ENCODE measurements around the gene LRP6. TPM values are rescaled to one million over a fixed set of nuclear protein-coding genes. Genes with fewer than 3 reads are reported as not detected.

Gene LRP6
- polyA plus RNA-seq, 1 donor (not counting 4 experiments of a cell fraction or from before 2014, with no cell fraction given): 13.0 TPM

DNA sequence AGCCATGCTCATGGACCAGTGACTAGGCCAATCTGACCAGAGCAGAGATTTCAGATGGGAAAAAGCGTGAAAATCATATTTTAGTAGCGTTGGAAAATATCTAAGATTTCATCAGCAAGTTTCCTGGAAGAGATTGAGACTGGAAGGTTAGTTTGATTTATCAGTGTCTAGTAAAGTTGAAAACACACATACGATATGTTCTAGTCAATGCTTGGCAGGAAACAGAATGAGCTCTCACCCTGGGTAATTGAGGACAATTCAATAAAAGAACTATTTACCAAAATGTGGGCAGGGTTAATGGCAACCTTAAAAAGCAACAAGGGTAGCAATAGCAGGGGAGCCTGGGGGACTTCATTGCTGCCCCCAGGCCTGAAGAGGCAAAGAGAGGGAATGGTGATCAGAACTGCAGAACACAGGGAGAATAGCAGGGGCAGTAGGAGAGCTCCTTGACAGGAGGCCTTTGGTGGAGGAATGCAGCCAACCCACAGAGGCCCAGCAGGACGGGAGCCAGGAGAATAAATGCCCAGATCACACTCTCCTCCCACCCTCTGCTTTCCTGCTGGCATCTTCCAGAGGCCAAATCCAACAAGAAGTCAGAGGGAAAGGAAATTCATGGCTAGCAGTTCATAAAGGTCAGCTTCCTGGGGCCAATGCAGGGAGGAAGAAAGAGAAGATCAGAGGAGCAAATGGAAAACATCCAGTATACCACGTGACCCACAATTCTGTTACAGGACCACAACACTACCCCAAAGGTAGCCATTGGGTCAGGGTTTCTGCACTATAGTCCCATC is 27.6 kb upstream of the LRP6 start:
- no peak for TF ChIP-seq CTCF (optimal IDR thresholded peaks at IDR 0.05 in 1 of 3, IDR thresholded peaks at IDR 0.05 in 1 of 3, conservative IDR thresholded peaks at IDR 0.05 in 1 of 3; ENCODE audit: extremely low read depth in 1 of 3, insufficient read depth in 2 of 3, low read length in 3 of 3)
- H3K9ac ChIP-seq (ENCODE audit: control insufficient read depth, extremely low read depth, insufficient read depth, low read length): no peak overlapping the region
- H3K9me1 ChIP-seq (ENCODE audit: control insufficient read depth, extremely low read depth, insufficient read depth, low read length): no peaks in the 10 kb centered on the region
- DNase-seq (ENCODE audit: low read depth, low spot score) (no peak), FAIRE-seq (no peak)
- dilution Hi-C loops (cut with MboI; ENCODE audit: extremely low pct_ligation_motif_present, low sequenced_read_pairs): no loop called here
- no peak overlapping the region for H3K4me2 ChIP-seq (ENCODE audit: control insufficient read depth, extremely low read depth, insufficient read depth, low read depth, low read length)
- H4K20me1 ChIP-seq (ENCODE audit: control insufficient read depth, extremely low read depth, insufficient read depth, low read length): no peaks in the 10 kb centered on the region
- H3K4me3 ChIP-seq (ENCODE audit: control insufficient read depth in 2 of 3, extremely low read depth in 1 of 3, insufficient read depth in 2 of 3, low read depth in 1 of 3, low read length in 3 of 3): no peak overlapping the region
- H3K36me3 ChIP-seq (ENCODE audit: control insufficient read depth in 2 of 2, extremely low read depth in 1 of 2, insufficient read depth in 2 of 2, low read length in 2 of 2): no peaks in the 10 kb centered on the region
- no peaks in the 10 kb centered on the region for H3K9me3 ChIP-seq (ENCODE audit: control insufficient read depth, low read depth, low read length)
- H3K79me2 ChIP-seq (ENCODE audit: control insufficient read depth, insufficient read depth, low read length): no peaks in the 10 kb centered on the region
- no peak overlapping the region for H2AFZ ChIP-seq (ENCODE audit: control insufficient read depth, low read length)
- H3K27ac ChIP-seq (ENCODE audit: control insufficient read depth, insufficient read depth, low read length): no peak overlapping the region
- no peaks in the 10 kb centered on the region for H3K27me3 ChIP-seq (ENCODE audit: control insufficient read depth, extremely low read depth, insufficient read depth, low read length)
- no peaks in the 10 kb centered on the region for H3K4me1 ChIP-seq (ENCODE audit: control insufficient read depth, extremely low read depth, insufficient read depth, low read length)

DNA sequence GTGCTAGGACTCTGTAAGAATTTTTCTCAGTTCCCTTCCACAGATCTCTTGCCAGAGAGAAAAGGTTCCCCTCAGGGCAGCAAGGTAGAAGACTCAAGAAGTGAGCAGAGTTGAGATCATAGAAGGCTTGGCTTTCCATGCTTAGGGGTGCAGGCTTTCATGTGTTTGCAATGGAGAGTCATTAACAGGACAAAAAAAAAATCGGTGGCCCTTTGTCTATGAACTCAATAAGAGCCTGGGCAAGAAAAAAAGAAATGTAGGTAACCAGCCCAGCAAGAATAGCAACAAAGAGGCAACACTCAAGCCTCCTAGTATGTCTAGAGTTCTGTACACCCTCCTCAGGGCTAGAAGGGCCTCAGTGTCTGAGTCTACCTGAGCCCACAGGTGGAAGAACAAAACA is 23.4 kb upstream of the LRP6 start:
- Histone ChIP-seq H3K79me2 (ENCODE audit: control insufficient read depth, insufficient read depth, low read length) (no peaks in the 10 kb centered on the region), H3K27me3 (ENCODE audit: control insufficient read depth, extremely low read depth, insufficient read depth, low read length) (no peaks in the 10 kb centered on the region), H4K20me1 (ENCODE audit: control insufficient read depth, extremely low read depth, insufficient read depth, low read length) (no peaks in the 10 kb centered on the region), H2AFZ (ENCODE audit: control insufficient read depth, low read length) (no peak overlapping the region), H3K4me3 (ENCODE audit: control insufficient read depth in 2 of 3, extremely low read depth in 1 of 3, insufficient read depth in 2 of 3, low read depth in 1 of 3, low read length in 3 of 3) (no peak overlapping the region), H3K9me3 (ENCODE audit: control insufficient read depth, low read depth, low read length) (no peaks in the 10 kb centered on the region), H3K9ac (ENCODE audit: control insufficient read depth, extremely low read depth, insufficient read depth, low read length) (no peak overlapping the region), H3K4me2 (ENCODE audit: control insufficient read depth, extremely low read depth, insufficient read depth, low read depth, low read length) (no peak overlapping the region), H3K9me1 (ENCODE audit: control insufficient read depth, extremely low read depth, insufficient read depth, low read length) (no peaks in the 10 kb centered on the region), H3K27ac (ENCODE audit: control insufficient read depth, insufficient read depth, low read length) (no peak overlapping the region), H3K36me3 (ENCODE audit: control insufficient read depth in 2 of 2, extremely low read depth in 1 of 2, insufficient read depth in 2 of 2, low read length in 2 of 2) (no peaks in the 10 kb centered on the region), H3K4me1 (ENCODE audit: control insufficient read depth, extremely low read depth, insufficient read depth, low read length) (no peaks in the 10 kb centered on the region)
- no peak for FAIRE-seq
- DNase-seq (ENCODE audit: low read depth, low spot score): no peak
- TF ChIP-seq CTCF (optimal IDR thresholded peaks at IDR 0.05 in 1 of 3, IDR thresholded peaks at IDR 0.05 in 1 of 3, conservative IDR thresholded peaks at IDR 0.05 in 1 of 3; ENCODE audit: extremely low read depth in 1 of 3, insufficient read depth in 2 of 3, low read length in 3 of 3) (no peak), EZH2 (IDR thresholded peaks at IDR 0.05; ENCODE audit: low read length) (no peak)
- dilution Hi-C loops (cut with MboI; ENCODE audit: extremely low pct_ligation_motif_present, low sequenced_read_pairs): no loop called here
